ENCODE data around the gene FGF6. TPM values are rescaled to one million over a fixed set of nuclear protein-coding genes. Genes with fewer than 3 reads are reported as not detected.

FGF6 gene
- polyA plus RNA-seq, 1 of the 3 experiments (the other 2 are of a cell fraction): not detected

GRCh38 chr12:4450551-4451112 lies 5.0 kb upstream of the FGF6 start:
- H2AFZ ChIP-seq (ENCODE audit: low read depth): no peak overlapping the region
- DNase-seq: no peak
- 58% methylated on average over 9 of the region's 9 CpGs for WGBS (ENCODE audit: low lambda C conversion rate)

DNA sequence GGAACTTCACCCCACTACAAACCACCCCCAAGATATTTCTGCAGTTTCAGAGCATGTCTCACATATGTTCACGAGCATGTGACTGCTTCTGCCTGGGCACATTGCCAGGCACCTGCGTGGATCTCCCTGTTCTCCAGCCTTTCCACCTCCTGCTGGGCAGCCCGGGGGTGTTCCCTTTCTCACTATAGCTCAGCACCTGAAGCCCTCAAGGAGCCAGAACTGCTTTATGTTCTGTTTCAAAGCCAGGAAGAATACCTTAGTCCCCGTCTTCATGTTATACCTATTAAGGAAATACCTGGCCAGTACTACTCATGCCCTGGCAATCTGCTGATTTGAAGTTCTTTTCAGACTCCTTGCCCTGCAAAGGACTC lies 4.2 kb upstream of the FGF6 start:
- Histone ChIP-seq H3K27me3 (ENCODE audit: insufficient read depth) (peaks cover 19% of the 10 kb centered on the region; the same call in 1 of the 2 replicates), H3K9ac (no peak overlapping the region), H3K27ac (ENCODE audit: low read depth in 2 of 2, low read length in 1 of 2) (no peak overlapping the region), H4K20me1 (ENCODE audit: insufficient read depth) (no peaks in the 10 kb centered on the region), H2AFZ (ENCODE audit: low read depth) (no peak overlapping the region), H3K36me3 (replicated peaks in 1 of 2; ENCODE audit: control insufficient read depth in 1 of 2, insufficient read depth in 2 of 2, low read length in 1 of 2) (no peaks in the 10 kb centered on the region), H3K79me2 (ENCODE audit: insufficient read depth) (no peaks in the 10 kb centered on the region), H3K9me3 (no peaks in the 10 kb centered on the region), H3K4me2 (no peak overlapping the region), H3K4me1 (ENCODE audit: control insufficient read depth in 1 of 2, insufficient read depth in 2 of 2, low read depth in 1 of 2, low read length in 1 of 2) (peaks cover 0 to 4% of the 10 kb centered on the region in 2 experiments; a peak in 1 of 4 replicates), H3K9me2 (no peaks in the 10 kb centered on the region), H3K4me3 (ENCODE audit: low read depth in 2 of 2, low read length in 1 of 2) (no peak overlapping the region), H3F3A (replicated peaks; ENCODE audit: insufficient read depth) (no peaks in the 10 kb centered on the region)
- CTCF ChIA-PET: interaction anchor here (1.2 kb wide), 1 partner anchor 142 kb away, joined by 3 read pairs; no protein-coding TSS in a partner anchor
- no peak for DNase-seq
- WGBS (ENCODE audit: low lambda C conversion rate): 30% methylated on average over 4 of the region's 4 CpGs
- POLR2A ChIA-PET: no interaction called here
- TF ChIP-seq YY1 (IDR thresholded peaks at IDR 0.05; ENCODE audit: low read depth) (no peak), RAD21 (IDR thresholded peaks at IDR 0.05; ENCODE audit: low read length) (no peak), CTCF (IDR thresholded peaks at IDR 0.05) (no peak), TAF1 (IDR thresholded peaks at IDR 0.05; ENCODE audit: borderline replicate concordance, low read depth, low read length) (no peak), NRF1 (IDR thresholded peaks at IDR 0.05; ENCODE audit: low read depth, low read length) (no peak)
- TF ChIP-seq, protein P1, sequence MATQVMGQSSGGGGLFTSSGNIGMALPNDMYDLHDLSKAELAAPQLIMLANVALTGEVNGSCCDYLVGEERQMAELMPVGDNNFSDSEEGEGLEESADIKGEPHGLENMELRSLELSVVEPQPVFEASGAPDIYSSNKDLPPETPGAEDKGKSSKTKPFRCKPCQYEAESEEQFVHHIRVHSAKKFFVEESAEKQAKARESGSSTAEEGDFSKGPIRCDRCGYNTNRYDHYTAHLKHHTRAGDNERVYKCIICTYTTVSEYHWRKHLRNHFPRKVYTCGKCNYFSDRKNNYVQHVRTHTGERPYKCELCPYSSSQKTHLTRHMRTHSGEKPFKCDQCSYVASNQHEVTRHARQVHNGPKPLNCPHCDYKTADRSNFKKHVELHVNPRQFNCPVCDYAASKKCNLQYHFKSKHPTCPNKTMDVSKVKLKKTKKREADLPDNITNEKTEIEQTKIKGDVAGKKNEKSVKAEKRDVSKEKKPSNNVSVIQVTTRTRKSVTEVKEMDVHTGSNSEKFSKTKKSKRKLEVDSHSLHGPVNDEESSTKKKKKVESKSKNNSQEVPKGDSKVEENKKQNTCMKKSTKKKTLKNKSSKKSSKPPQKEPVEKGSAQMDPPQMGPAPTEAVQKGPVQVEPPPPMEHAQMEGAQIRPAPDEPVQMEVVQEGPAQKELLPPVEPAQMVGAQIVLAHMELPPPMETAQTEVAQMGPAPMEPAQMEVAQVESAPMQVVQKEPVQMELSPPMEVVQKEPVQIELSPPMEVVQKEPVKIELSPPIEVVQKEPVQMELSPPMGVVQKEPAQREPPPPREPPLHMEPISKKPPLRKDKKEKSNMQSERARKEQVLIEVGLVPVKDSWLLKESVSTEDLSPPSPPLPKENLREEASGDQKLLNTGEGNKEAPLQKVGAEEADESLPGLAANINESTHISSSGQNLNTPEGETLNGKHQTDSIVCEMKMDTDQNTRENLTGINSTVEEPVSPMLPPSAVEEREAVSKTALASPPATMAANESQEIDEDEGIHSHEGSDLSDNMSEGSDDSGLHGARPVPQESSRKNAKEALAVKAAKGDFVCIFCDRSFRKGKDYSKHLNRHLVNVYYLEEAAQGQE (IDR thresholded peaks at IDR 0.05; ENCODE audit: low read depth, low read length): no peak

More at GRCh38 chr12:4450551-4451112, 5.0 kb upstream of the FGF6 start:
- CTCF ChIA-PET: interaction anchor here (1.2 kb wide), 1 partner anchor 143 kb away, joined by 3 read pairs; no protein-coding TSS in a partner anchor
- no peak overlapping the region for H3K9ac ChIP-seq
- no peaks in the 10 kb centered on the region for H3K36me3 ChIP-seq (replicated peaks in 1 of 2; ENCODE audit: control insufficient read depth in 1 of 2, insufficient read depth in 2 of 2, low read length in 1 of 2)
- TF ChIP-seq RAD21 (IDR thresholded peaks at IDR 0.05; ENCODE audit: low read length) (no peak), NFIC (IDR thresholded peaks at IDR 0.05; ENCODE audit: borderline replicate concordance) (no peak), GABPA (IDR thresholded peaks at IDR 0.05; ENCODE audit: low read depth) (no peak), GATA2 (CRISPR knock-in tag; IDR thresholded peaks at IDR 0.05) (no peak), PBX3 (IDR thresholded peaks at IDR 0.05) (no peak), JUND (IDR thresholded peaks at IDR 0.05) (no peak), NRF1 (IDR thresholded peaks at IDR 0.05; ENCODE audit: low read depth, low read length) (no peak)
- TF ChIP-seq, protein P2, sequence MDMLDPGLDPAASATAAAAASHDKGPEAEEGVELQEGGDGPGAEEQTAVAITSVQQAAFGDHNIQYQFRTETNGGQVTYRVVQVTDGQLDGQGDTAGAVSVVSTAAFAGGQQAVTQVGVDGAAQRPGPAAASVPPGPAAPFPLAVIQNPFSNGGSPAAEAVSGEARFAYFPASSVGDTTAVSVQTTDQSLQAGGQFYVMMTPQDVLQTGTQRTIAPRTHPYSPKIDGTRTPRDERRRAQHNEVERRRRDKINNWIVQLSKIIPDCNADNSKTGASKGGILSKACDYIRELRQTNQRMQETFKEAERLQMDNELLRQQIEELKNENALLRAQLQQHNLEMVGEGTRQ (IDR thresholded peaks at IDR 0.05; ENCODE audit: borderline replicate concordance, low read depth, low read length): no peak
- no peak overlapping the region for H3K4me2 ChIP-seq
- H3K4me1 ChIP-seq (ENCODE audit: control insufficient read depth in 1 of 2, insufficient read depth in 2 of 2, low read depth in 1 of 2, low read length in 1 of 2): peaks cover 0 to 4% of the 10 kb centered on the region in 2 experiments; a peak in 1 of 4 replicates
- no peaks in the 10 kb centered on the region for H3F3A ChIP-seq (replicated peaks; ENCODE audit: insufficient read depth)
- POLR2A ChIA-PET: no interaction called here
- no peaks in the 10 kb centered on the region for H3K9me2 ChIP-seq
- H3K79me2 ChIP-seq (ENCODE audit: insufficient read depth): no peaks in the 10 kb centered on the region
- no peak overlapping the region for H3K27ac ChIP-seq (ENCODE audit: low read depth in 2 of 2, low read length in 1 of 2)
- H3K4me3 ChIP-seq (ENCODE audit: low read depth in 2 of 2, low read length in 1 of 2): no peak overlapping the region
- H3K27me3 ChIP-seq (ENCODE audit: insufficient read depth): peaks cover 17% of the 10 kb centered on the region; the same call in 1 of the 2 replicates
- no peaks in the 10 kb centered on the region for H4K20me1 ChIP-seq (ENCODE audit: insufficient read depth)
- no peaks in the 10 kb centered on the region for H3K9me3 ChIP-seq
